ENCODE measurements around the gene SP1.

GRCh38 chr12:53423597-53423996 is 43.6 kb downstream of the SP1 start, which contains the start of gene AMHR2:
- no peak for TF ChIP-seq EZH2 (IDR thresholded peaks at IDR 0.05; ENCODE audit: borderline replicate concordance, insufficient read depth, low read length, poor library complexity, severe bottlenecking)
- no peak for TF ChIP-seq TAF1 (IDR thresholded peaks at IDR 0.05; ENCODE audit: low read depth)
- TF ChIP-seq EP300 (conservative IDR thresholded peaks at IDR 0.05; ENCODE audit: poor library complexity, severe bottlenecking), result no peak
- TF ChIP-seq CTCF (IDR thresholded peaks at IDR 0.05; ENCODE audit: poor library complexity, severe bottlenecking), result no peak
- no peak for TF ChIP-seq RAD21 (conservative IDR thresholded peaks at IDR 0.05)
- TF ChIP-seq REST (IDR thresholded peaks at IDR 0.05; ENCODE audit: borderline replicate concordance), result no peak
- no peak for TF ChIP-seq POLR2AphosphoS5 (IDR thresholded peaks at IDR 0.05)
- TF ChIP-seq MXI1 (conservative IDR thresholded peaks at IDR 0.05; ENCODE audit: poor library complexity, severe bottlenecking), result no peak
- TF ChIP-seq SMC3 (conservative IDR thresholded peaks at IDR 0.05; ENCODE audit: poor library complexity), result no peak

Data from neural cell (in vitro differentiated cells).